Endometrial microvascular endothelial cells (primary cell): Measurements from ENCODE around the gene ARHGEF10L. TPM values are rescaled to one million over a fixed set of nuclear protein-coding genes. Genes with fewer than 3 reads are reported as not detected.
"Not testable (repeated sequence)": the region's sequence is repeated elsewhere in the genome, so short reads cannot be mapped to it uniquely, and the experiment has no call there.

ENCODE experiments used
- in situ Hi-C: cut with HindIII; loops from 2 replicates; pipeline ENCODE4 v1.10.0; 2017; ENCODE audit warnings: low sequenced_read_pairs, low pct_unique_long_range_greater_than_20kb; ENCODE audit errors: inconsistent ontology term
- total RNA-seq: library from RNA; depleted of rRNA; stranded (reverse); fragments of >200 nt; gene quantifications from one replicate; pipeline ENCODE4 v1.2.3, GENCODE V29; 2015; ENCODE audit errors: inconsistent ontology term

The ARHGEF10L gene
- total RNA-seq, 1 donor from 2014 or later: 6.1 TPM

DNA sequence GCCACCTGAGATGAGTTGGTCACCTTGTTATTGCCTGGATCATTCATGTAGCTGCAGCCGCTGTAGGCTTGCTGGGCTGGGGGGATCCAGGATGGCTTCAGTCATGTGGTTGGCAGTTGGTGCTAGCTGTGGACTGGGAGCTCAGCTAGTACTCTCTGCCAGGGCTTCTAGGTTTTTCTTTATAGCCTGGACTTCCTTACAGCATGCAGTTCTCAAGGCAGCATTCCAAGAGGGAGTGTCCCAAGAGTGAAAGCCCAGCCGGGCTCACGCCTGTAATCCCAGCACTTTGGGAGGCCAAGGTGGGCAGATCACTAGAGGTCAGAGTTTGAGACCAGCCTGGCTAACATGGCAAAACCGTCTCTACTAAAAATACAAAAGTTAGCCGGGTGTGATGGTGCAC lies 192.0 kb downstream of the ARHGEF10L start:
- in situ Hi-C loops: no loop called here

DNA sequence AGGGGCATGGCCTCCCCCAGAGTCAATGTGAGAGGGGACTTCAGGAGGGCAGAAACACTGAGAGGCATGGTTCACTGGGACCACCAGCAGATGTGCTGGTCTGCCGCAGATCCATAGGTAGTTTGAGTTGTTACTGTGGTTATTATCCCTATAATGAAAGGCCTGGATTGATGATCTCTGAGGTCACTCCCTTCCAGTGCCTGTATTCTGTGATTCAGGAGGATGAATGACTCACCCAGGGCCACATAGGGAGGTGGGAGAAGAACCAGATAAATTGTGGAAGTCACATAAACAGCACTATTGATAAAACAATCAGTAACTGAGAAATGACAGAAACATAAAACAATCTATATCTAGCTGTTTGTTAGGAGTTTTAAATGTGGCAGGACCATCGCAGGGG lies 193.0 kb downstream of the ARHGEF10L start:
- in situ Hi-C loops: no loop called here

DNA sequence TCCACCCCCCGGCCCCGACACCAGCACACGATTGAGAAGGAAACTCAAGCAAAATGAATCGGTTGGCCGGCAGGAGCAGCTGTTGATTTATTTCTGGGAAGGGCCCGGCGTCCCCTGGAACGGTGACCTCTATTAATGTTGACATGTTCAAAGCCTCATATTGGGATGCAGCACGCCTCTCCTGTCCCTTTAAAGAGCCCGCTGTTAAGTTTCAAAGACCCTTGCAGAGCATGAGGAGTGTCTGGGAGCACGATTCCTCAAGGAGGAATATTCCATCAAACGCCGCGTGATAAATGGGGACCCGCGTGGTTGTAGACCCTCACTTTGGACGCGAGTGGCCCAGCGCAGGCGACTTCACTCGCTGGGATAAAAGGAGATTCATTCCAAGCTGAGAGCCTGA lies 194.2 kb downstream of the ARHGEF10L start:
- in situ Hi-C loops: no loop called here

DNA sequence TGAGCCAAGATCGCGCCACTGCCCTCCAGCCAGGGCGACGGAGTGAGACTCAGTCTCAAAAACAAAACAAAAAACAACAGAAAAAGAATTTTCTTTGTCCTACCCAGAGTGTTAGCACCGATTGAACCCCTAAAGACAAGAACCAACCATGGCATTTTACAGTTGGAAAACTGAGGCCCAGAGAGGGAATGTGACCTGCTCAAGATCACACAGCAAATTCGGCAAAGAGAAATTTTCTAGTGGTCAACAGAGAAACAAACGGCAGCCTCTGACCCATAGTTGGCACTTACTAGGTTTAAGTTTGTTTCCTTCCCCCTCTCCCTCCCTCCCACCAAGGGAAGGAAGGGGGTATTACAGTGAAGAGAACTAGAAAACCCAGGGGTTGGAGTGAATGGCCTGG lies 195.1 kb downstream of the ARHGEF10L start:
- in situ Hi-C loops: no loop called here

DNA sequence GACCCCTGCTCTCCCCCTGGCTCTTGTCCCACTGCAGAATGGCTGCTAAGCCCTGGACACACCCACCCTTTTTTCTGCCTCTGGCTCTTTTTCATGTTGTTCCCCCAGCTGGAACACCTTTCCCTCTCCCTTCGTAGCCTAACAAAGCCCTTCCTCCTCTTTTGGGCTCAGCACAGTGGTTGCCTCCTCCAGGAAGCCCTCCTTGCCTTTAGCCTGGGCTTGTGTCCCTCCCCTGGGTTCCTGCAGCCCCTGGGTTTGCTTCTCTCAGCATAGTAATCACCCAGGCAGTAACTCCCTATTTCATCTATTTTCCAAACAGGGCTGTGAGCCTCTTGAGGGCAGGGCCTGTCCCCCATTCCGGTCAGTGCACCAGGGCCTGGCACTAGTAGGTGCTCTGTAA lies 195.8 kb downstream of the ARHGEF10L start:
- in situ Hi-C loops: no loop called here

DNA sequence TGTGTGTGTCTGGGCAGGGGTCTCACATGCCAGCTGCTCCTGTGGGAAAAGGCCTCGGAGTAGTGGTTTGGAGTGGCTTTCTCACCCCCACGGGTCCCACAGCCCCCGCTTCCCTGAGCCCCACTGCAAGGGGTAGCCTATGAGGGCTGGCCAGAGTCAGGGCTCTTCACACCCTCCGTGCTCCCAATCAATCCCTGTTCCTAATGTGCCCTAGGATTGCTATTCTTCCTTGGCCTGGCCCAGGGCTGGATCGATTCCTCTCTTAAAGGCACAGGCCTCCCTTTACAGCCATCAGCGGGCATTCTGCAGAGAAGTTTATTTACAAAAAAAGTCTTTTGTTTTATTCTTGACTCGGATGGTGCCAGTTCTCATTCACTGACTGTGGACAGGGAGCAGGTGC lies 196.3 kb downstream of the ARHGEF10L start:
- in situ Hi-C loops: no loop called here

DNA sequence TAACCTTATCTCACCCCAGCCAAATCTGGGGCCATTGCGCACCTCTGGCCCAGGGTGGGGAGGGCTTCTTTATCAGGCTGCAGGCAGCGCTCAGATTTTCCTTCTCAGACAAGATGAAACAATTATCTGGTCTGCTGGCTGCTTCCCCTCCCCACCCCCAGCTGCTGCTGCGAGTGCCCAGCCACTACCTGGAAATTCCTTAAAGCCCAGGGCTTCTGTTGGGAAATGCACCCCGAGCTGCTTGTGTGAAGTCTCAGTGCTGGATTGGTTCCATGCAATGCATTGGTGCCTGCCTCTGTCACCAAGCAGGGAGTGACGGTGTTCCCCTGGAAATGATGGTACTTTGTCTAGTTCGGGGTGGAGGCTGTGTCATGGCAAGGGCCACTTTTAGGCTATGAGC lies 197.1 kb downstream of the ARHGEF10L start:
- in situ Hi-C loops: no loop called here

DNA sequence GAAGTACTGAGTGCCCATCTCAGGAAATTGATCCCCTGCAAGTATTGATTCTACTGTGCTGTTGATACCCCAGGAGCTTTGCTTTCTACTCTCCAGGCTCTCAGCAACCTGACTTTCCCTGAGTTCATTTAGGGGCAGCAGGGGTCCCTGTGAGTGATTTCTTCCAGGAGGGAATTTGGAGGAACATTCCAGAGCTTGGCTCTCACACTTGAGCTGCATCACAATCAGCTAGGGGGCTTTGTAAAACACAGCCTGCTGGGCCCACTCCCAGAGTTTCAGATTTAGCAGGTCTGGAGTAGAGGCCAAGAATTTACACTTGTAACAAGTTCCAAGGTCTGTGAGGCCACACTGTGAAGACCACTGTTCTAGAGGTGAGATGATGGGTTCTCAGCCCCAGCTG lies 199.6 kb downstream of the ARHGEF10L start:
- in situ Hi-C loops: no loop called here

DNA sequence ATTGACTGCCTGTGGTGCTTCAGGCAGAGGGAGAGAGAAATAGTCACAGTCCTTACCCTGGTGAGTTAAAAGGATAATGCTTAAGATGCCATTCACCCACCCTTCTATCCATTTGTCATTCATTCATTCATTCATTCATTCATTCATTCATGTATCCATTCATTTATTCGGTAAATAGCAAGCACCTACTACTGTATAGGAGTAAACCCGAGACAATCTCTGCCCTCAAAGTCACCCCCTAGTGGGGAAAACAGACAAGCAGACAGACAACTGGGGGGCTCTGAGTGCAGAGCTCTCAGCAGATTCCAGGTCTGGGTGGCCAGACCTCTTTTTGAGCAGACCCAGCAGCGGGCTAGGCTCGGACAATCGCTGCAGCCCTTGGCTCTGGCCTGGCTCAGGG lies 201.6 kb downstream of the ARHGEF10L start:
- in situ Hi-C loops: no loop called here

DNA sequence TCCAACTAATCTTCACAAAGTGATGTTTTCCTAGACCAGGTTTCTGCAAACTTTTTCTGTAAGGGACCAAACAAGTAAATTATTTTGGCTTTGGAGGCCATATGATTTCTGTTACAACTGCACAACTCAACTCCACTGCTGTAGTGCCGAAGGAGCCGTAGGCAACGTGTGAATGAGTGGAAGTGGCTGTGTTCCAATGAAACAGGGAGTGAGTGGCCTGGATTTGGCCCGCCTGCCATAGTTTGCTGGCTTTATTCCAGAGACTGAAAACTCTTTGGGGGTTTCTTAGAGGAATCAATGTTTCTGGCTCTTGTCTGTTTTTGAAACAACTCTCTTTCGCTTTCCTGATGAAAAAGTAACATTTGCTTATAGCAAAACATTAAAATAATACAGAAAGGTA lies 203.1 kb downstream of the ARHGEF10L start:
- in situ Hi-C loops: no loop called here

DNA sequence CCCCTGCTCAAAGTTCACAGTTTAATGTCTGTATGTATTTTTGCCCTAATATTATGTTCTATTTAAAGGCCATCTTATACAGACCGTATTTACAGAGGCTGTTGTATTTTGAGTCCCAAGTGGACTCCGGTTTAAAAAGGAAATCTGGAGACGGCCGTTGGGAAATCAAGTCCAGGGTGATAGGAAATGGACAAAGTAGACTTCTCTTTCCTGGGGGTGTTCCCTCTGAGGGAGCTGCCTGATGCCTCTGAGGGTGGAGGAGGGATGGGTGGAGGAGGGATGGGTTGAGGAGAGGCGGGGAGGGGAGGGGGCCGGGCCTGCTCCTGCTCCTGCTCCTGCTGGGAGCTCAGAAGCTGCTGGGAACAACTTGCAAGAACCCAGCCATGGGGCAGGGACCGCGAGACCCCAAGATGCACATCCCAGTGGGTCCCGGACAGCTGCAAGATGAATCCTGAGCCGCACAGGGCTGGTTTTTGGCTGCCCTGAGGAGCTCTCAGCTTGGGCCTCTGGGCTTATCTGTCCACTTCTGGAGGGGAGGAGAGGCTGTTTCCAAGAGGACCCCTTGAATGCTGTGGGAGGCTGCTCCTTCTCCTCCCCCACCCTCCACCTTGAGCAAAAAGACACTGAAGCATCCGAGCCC lies 203.6 kb downstream of the ARHGEF10L start:
- in situ Hi-C loops: no loop called here

DNA sequence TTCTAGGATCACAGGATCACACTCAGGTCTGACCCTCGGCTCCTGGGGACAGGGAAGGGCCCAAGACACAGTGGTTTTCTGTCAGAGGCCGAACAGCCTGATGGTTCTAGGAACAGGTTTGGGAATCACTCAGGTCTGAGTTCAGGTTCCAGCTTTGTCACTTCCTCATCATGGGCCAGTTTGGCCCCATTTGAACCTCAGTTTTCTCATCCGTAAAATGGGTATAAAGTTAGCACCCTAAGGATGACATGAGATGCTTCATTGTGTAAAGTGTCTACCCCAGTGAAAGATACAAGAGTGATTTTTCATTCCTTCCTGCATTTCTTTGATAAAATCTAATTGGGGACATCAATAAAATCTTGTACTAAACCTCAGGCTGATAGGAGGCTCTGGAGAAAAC lies 204.4 kb downstream of the ARHGEF10L start:
- in situ Hi-C loops: no loop called here

DNA sequence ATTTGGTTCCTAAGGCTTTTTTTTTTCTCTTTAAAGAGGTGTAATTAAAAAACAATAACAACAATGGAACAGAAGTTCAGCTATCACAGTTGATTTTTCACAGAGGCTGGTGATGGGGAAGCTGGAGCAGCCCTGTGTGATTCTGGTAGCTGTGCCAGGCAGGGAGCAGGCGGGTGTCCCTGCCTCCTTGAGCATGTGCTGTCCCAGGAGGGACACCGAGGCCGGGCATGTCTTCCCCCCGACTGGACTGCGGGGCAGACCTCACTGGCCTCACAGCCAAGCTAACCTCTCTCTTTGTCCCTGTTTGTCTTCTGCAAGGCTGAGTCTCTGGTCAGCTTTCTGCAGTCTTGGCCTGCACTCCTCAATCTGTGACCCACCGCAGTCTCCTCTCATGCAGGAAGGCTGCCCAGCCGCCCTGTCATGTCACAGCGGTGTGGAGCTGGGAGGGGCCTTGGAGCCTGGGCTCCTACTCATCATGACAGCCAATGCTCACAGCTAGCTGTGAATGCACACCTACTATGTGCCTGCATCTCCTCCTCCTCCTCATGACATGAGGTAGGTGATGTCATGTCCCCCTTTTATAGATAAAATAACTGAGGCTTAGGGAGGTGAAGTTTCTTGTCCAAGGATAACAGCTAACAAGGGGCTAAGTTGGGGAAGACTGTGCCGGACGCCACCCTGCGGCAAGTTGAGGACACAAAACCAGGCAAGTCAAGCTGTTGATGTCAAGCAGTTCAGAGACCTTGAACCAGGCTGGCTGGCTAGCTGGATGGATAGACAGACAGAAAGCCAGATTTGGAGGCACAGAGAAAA lies 205.4 kb downstream of the ARHGEF10L start:
- in situ Hi-C loops: no loop called here

DNA sequence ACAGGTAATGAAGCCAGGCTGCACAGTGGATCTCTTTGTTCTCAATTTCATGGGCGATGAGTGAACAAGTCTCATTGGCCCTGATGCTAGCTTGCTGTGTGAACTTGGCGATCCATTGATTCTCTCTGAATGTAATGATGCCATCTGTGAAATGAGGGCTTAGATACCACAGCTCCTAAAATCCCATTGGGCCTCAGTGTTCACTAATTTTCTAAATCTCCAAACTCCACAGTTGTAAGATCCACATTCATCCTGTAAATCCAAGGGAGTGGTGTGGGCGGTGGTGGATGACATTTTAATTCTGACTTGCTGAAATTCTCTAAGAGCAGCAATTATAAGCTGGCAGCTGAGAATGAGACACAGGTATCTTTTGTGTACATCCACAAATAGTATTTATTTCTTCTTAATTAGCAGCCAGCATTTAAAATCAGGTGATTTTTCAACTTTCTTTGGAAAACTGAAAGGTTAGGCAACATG lies 206.0 kb downstream of the ARHGEF10L start:
- in situ Hi-C loops: no loop called here

DNA sequence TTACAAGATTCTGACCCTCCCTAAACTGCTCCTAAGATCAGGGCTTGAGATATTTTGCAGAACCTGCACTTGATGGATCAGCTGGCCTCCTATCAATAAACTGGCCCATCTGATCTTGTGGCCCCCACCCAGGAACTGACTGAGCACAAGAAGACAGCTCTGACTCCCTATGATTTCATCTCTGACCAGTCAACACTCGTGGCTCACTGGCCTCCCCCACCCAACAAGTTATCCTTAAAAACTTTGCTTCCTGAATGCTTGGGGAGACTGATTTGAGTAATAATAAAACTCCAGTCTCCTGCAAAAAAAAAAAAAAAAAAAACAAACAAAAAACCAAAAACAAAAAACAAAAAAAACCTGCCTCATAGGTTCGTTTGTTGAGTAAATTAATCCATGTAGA lies 206.8 kb downstream of the ARHGEF10L start:
- in situ Hi-C loops: not testable (repeated sequence)

DNA sequence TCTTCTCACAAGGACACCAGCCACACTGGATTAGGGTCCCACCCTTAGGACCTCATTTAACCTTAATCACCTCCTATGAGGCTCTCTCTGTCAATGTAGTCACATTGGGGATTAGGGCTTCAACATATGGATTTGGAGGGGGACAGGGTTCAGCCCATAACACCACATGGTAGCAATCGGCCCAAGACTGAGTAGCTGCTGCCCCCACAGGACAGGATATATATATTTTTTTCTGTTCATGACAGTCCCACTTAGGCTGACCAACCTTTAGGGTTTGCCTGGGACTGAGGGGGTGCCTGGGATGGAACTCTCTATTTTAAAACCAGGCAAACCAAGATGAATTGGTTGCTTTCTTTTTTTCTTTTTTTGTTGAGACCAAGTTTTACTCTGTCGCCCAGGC lies 207.4 kb downstream of the ARHGEF10L start:
- in situ Hi-C loops: no loop called here

Other genes with a start within 250 kb of the ARHGEF10L start
- gene PADI4, start 231.5 kb upstream of the ARHGEF10L start, total RNA-seq: not detected
- not detected for gene PADI6, start 167.5 kb upstream of the ARHGEF10L start, total RNA-seq
- gene RCC2, start 100.0 kb upstream of the ARHGEF10L start, total RNA-seq: 83.1 TPM
- gene ACTL8, start 215.6 kb downstream of the ARHGEF10L start, total RNA-seq: not detected